NCI-H345 (cell line): Measurements from ENCODE around the gene RBM20.

Source experiments
- DNase-seq: peaks from one replicate; lab custom pipeline; 2025; lab: John Stamatoyannopoulos, UW

Gene RBM20

DNA sequence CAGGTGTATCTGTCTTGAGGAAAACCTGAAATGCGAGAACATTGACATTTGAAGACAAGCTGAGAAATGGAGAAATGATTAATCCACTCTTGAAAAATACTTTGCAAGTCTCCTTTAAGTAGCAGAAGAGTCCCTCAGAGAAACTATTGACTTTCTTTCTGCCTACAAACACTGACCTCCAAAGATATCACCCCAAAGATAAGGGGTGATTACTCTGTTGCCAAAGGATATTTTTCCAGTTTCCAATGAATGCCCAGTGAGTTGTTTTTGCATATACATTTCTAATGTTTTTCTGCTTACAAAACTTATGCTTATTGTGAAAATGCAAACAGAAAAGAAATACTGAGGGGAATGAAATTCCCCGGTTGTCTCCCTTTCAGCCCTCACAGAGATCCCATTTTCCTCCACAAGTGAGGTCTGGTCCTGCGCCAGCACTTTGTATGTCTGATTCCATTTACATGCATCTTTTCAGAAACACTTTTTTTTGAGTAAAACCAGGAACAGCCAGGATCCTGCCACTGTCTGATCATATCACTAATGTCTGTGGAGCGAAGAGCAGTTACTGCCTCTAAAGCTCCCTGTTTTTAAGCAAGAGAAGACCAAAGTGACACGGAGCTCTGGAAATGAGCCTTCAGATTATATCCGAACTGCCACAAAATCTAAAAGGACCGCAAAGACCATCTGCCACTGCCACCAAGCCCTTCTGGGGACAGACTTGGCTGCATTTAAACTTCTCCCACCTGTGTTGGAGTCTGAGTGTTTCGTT, 144.7 kb downstream of the RBM20 start:
- DNase-seq, result no peak

DNA sequence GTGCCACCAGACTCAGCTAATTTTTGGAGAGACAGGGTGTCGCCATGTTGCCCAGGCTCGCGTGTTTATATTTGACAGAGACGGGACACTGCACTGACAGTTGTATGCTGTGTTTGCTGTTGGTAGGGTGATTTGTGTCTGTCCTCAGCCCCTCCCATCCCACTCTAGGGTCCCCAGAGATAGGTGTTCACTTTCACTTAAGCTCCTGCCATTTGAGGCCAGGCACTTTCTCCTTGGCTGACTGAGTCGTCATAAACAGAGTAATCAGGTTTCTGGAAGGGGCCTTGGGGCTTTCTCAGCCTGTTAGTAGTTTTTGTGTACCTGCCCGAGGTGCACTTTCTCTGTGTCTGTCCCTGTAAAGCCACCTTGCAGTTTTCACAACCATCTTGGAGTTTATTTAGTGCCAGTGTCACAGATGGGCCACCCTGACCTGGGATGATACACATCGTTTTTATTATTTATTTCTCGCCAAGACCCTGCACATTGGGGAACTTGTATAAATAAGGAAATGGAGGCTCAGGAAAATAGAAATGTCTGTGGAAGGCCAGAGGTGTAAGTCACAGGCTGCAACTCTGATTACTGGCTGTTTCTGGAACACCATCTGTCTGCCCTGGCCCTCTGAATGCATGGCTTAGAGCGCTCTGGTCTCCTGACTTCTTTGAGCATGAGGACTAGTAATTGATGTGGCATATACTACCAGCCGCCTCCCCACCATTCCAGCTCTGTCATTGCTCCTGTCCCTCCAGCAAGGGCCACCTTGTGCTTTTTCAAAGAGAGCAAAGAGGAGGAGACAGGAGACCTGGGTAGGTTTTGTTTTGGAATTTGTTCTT, 145.7 kb downstream of the RBM20 start:
- no peak for DNase-seq

DNA sequence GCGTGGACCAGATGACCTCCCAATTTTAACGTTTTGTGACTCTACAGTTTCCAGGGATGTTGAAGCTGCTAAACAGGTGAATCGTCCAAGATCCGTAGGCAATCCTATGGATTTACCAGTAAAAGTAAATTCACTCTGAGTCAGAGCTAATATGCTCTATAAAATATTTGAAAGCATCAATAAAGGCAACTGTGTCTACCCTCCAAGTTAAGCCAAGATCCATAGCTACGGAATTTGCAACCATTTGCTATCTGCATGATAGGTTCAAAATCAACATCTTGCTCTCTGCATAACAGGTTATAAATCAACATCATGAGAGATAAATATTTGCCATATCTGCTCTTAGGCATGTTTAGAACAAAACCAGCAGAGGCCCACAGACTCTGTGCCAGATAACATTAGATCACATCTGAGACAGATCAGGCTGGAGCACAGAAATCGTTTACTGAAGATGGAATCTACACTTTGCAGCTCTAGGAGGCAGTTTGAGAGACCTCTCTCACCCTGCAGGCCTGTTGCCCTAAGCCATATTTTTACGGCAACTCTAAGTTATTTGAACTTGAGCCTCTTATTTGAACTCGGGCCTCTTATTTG, 146.9 kb downstream of the RBM20 start:
- DNase-seq, result no peak

DNA sequence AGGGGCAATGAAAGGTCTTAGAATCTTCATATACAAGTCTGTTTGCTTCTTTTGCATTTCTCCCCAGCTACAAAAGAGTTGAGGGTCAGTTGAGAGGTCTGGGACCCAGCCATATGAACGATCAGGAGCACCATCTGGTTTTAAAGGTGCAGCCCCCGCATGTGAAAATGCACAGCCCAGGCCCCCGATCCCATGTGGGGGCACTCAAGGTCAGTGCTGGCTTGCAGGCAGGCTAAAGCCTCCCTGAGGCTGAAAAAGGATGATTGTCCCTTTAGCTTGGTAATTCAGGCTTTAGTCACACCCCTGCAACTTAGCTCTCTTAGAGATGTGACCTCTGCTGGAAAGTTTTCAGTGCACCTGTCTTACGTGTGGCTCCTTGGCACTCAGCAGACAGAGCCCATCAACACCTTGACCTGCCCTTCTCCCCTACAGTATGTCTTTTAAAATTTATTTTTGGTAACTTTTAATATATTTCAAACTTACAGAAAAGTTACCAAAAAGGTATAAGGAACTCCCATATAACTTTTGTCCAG, 147.5 kb downstream of the RBM20 start:
- no peak for DNase-seq

DNA sequence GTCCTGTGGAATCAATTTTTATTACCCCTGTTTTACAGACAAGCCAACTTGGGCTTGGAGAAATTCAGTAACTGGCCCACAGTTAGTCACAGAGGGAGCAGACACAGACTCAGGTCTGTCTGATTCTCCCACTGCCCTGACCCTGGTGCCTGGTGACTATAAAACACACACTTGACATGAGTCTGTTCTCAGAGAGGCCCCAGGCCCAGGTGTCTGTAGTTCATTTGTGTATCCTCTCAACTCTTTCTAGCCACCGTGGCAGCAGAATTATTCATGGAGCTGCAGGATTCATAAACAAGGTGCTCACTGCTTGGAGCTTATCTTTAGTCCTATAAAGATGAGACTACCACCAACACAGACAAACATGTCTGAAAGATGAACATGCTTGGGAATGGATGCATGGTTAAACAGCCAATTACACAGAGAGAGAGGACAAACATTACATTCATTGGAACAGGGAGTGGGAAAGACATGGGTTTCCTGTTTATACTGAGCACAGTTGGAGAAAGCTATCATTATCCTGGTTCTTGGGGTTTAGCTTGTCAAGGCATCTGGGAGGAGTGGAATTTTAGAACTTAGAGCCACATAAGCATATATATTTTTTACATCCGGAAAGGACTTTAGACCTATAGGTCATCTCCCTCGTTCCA, 148.5 kb downstream of the RBM20 start:
- no peak for DNase-seq

DNA sequence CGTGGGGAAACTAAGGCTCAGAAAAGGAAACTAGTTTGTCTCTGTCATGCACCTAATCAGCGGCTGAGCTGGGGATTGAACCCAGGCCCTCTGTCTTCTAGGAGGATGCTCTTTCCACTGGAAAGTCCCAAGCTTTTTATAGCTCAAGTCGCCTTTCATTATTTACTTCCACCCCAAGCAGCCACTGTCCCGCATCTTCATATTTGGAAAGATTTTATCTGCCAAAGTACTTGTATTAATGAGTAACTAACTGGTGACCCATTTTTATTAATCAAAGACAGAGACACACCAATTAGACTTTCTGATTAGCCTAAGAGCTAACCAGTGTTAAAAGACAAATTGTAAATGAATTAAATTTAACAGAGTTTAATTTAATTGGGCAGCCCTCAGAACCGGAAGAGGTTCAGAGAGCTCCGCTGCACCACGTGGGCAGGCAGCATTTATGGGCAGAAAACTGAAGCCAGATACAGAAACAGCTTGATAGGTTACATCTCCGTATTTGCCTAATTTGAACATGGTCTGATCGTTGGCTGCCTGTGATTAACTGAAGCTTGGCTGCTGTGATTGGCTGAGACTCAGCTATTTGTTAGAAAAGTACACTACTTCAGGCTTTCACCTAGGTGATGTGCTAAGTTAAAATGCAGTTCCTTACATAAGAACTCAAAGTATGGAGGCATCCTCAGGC, 149.1 kb downstream of the RBM20 start:
- DNase-seq, result no peak

DNA sequence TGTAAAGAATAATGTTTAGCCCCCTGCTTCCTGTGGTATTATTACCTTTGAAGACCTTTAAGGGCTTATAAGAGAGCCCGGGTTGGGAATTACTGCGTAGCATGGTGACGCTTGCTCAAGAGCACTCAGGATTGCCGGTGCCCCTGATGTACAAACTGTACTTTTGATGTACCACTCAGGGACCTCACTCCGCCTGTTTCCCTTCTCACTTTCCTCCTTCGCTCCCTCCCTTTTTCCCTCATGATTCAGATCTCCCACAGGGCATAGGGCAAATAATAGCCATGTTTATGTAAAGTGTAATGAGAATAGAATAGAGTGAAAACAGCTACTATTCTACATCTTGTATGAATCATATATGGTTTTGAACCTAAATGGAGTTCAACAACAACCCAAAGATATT, 149.8 kb downstream of the RBM20 start:
- no peak for DNase-seq

DNA sequence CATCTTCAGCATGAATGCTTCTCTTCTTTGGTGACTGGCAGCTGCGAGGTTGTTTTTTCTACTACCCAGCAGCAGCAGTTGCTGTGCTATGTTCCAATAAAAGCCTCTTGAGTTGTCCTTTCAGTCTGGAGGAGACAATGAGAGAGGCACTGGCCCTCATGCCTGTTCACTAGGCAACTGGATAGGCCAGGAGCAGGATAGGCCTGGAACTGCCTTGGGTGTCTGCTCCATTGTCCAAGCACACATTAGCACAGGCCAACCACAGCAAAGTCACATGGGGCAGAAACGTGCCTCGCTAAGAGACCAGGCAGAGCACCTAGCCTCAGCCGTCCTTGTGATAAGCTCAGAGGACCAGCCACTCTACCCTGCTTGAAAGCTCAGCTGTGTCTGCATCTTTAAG, 150.7 kb downstream of the RBM20 start:
- DNase-seq, result peak; percentile 90

DNA sequence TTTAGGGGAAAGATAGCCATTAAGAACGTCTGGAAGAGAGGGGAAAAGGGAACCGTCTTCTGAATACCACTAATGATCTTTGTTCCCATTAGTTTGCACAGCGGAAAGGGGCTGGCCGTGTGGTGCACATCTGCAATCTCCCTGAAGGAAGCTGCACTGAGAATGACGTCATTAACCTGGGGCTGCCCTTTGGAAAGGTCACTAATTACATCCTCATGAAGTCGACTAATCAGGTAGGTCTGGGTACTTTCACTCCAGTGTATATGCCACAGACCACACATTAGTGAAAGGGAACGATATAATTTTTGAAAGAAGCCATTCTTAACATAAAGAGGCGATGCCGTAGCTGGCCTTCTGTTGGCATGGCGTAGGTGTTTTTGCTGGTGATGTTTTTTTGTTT, 153.3 kb downstream of the RBM20 start:
- DNase-seq, result no peak

DNA sequence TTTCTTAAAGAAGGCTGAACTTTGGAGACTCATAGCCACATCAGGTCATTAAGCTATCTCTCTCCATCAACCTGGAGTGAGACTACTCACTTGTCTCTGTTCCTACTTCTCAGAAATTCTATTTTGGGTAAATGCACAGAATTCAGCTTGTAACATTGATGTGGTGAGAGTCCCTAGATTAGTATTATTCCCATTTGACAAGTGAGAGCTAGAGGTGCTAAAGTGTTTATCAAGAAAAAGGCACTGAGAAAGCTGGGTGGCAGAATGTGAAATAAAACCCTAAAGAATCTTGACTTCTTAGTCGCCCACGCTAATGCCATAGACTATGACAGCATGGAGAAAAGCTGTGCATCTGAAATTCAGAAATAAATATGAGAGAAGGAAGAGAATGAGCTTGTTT, 154.2 kb downstream of the RBM20 start:
- no peak for DNase-seq

DNA sequence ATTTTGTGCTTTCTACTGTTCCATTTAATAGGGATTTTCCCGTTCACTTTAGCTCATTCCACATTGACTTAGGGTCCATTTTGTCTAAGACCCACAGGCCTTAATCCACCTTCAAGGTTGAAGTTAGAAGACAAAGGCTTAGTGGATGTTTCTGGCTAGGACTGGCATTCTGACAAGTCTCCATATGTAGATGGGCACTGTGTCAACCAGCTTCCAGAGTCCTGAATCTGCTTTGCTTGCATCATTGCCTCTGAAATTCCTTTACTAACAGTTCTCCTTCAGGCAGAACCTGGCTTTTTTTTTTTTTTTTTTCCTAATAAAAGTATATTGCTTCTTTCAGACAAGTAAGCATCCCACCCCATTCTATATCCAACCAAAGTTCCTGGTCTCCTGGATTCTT, 158.0 kb downstream of the RBM20 start:
- no peak for DNase-seq

DNA sequence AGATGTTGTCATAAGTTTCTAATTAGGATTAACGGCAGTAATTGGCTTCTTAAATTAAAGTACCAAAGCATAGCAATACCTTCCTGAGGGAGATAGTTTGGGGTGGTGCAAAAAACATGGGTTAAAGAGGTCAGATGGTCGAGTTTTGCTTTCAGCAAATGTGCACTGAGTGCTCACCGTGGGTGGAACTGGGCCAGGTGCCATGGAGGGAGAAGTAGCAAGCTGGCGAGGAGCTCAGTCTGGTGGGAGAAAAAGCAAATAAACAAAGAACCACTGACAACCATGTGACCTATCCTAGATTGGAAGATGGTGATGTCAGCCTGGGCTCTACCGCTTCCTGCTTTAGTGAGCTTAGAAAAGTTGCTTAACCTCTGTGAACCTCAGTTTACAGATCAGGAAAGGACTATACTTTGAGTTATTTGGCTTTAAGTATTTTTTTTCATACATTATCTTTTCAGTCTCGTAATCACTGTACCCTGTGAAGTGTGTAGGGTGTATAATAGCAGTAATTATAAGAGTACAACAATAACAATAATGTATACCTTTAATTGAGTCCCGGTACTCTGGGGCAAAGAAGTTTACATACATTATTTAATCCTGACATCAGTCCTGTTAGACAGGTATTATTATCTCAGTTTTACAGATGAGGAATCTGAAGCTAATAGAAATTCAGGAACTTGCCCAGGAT, 158.6 kb downstream of the RBM20 start:
- DNase-seq, result peak; percentile 74

DNA sequence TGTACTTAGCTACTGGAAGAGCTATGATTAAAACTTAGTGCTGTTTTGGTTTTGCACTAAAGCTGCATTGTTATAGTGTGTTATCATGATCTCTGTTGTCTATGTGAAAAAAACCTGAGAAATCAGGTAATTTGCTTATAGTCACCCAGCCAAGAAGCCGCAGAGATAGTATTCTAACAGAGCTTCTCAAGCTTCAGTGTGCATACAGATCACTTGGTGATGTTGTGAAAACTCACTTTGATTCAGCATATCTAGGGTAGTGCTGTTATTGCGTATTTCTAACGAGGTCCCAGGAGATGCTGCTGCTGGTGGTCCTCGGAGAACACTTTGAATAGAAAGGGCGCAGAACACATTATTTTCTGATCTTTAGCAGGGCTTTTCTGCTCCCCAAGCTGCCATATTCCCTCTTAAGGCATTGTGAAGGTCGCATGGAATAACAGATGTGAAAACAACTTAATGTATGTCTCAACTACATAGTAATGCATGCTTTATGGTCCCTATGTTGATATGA, 159.2 kb downstream of the RBM20 start:
- no peak for DNase-seq

DNA sequence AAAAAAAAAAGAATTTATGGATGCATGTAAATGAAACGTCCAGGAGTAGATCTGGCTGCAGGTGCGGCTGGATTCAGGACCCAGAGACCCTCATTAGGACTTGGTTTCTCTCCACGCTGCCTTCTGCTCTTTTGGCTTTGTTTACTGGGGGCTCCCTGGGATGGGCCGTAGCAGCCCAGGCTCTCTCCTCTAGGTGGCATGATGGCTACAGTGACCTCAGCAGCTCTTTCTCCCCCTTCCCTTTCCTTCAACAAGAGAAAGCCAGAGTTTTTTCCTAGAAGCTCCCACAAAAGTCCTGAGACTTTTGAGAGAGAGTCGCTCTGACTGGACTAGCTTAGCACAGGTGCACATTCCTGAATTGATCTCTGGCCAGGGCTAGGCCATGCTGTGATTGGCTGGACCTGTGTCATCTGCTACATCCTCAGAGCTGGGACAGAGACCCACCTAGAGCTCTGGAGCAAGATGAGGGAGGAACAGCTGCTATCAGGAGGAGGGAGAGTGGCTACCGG, 159.7 kb downstream of the RBM20 start:
- DNase-seq, result peak; percentile 7

DNA sequence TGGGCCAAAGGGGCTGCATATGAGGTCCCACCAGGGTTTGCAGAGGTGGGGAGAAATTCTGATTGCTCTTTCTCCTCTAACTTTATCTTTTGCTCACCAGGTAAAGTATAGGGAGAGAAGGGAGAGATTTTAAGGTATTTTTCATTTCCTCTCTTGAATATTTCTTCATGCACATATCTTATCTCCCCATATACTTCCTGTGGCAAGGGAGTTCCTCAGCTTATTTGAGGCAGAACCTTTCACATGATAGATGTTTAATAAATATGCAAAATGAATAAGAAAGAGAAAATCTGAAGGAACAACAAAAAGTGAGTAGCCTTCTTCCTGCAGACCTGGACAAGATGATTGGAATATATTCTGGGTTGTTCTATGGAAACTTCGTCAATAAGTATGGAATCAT, 160.2 kb downstream of the RBM20 start:
- DNase-seq, result no peak

DNA sequence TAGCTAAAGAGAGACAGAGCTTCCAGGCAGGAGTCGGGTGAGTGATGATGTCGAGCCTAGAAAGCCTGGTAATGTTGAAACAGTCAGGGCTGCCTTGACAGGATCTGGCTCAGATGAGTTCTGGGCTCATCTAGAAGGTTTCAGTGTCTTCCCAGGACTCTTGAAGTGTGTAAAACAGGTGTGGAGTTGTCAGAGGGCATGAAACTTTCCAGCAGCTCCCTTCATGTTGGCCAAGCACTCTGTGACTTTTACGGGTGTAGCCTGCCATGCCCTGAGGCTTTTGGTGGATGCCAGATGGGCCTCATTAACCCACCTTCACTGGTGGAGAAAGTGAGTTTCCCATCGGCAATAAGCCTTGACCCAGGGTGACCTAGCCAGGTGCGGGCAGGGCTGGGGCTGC, 161.2 kb downstream of the RBM20 start:
- DNase-seq, result no peak

DNA sequence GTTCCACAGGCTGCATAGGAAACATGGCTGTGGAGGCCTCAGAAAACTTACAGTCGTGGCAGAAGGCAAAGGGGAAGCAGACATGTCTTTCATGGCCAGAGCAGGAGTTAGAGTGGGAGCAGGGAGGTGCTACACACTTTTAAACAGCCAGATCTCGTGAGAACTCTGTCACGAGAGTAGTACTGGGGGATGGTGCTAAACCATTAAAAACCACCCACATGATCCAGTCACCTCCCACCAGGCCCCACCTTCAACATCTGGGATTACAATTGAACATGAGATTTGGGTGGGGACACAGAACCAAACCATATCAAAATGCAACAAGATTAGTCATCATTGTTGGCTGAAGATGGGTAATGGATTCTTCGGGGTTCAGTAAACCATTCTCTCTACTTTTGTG, 162.2 kb downstream of the RBM20 start:
- DNase-seq, result no peak

DNA sequence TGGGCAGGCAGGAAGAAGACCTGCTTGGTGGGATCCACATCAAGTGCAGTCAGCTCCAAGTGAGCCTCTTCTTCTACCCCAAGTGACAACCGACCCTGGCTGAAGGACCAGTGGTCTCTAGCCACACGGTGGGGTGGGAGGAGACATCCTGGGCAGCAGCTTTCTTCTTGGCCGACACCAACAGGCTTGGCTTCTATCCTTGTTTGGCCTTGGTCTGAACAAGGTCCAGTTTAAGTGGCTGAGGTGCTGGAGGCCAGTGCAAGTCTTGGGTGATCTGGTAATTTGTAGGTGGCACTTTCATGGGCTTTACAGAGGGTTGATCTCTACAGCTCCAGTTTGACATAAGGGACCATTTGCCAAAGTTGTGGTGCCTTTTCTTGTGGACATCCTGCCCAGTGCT, 164.0 kb downstream of the RBM20 start:
- no peak for DNase-seq

DNA sequence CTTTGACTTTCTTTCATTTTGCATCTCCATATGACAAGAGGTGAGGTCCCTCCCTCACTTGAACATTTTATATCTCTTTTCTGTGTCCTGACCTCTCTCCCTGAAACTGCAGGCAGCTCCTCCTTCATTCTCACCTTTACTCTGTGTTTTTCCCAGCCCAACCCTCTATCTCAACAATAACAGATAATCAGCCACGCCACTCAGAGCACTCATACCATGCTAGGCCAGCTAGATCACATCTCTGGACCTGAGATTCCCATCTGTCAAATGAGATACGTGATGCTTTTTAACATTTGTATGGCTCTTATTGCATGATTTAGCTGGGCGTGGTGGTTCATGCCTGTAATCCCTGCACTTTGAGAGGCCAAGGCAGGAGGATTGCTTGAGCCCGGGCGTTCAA, 164.5 kb downstream of the RBM20 start:
- DNase-seq, result no peak

DNA sequence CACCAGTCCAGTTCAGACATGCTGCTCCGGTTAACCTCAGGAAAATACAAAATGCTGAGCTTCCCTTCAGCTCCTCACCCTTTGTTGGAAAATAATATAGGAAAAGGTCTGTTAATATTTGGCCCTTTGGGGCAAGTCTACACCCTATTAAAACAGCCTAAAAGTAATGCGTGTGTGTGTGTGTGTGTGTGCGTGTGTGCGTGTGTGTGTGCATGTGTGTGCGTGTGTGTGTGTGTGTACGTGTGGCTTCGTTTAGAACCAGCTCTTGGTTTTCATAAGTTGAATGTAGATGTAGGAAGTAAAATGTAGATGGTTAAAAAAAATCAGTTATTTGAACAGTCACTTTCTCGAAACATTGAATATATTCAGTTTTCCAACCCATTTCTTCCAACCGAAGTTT, 166.5 kb downstream of the RBM20 start:
- DNase-seq, result no peak
